ENCODE data around the gene TCEAL4. TPM values are rescaled to one million over a fixed set of nuclear protein-coding genes. Genes with fewer than 3 reads are reported as not detected.

Gene TCEAL4
- 20.9 and 25.4 TPM in 2 replicates for total RNA-seq

GRCh38 chrX:103585411-103586313, at the start of gene TCEAL4:
Gene TCEAL4, plus strand, starts transcription at chrX:103585515. Its CDS starts 1,161 bp downstream, at chrX:103586676.

DNA sequence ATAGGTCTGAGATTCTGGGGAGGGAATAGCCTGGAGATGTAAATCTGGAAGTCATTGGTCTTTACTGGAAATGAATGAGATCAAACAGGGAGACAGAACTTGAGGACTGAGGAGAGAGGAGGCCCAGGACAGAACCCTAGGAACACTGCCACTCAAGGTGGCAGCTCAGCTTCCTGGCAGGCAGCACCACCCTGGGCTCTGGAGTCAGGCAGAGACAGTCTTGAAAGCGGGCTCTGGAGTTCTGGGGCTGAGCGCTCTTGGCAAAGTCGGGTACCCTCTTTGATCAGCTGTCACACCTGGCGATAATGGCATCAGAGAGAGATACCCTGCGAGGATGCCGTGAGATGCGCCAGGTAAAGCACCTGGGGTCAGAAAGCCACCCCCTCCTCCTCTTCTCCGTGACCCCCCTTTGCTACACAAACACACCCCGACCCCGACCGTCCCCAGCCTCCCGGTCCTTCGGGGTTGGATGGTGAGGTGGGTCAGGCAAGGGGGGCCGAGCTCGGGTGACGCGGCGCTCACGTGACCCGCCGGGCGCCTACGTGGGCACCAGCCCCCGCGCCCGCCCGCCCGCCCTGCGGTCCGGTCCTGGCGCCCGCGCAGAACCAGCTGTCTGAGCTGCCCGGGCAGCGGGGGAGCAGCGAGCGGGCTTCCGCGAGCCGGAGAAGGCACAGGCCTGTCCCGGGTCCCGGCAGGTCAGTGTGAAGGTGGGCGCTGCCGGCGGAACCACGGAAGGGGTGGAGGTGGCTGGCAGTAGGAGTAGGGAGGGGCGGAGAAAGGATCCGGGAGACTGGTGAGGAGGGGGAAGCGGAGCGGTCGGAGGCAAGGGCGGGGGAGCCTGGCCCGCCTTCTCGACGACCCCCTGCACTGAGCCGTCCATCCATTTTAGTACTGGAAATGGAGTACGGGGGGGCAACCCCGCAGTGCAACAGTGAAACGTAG, 22.3 kb downstream of the TCEAL4 start, which contains the start of gene TCEAL3:
Gene TCEAL3 (plus strand): TSS at position 600 of the 942 bp plus-strand sequence. CDS start 1,102 bp downstream, outside the sequence.

GRCh38 chrX:103628386-103629317, 43.3 kb downstream of the TCEAL4 start, which contains the start of gene TCEAL1:
Gene TCEAL1, plus strand, starts transcription at chrX:103628975. Its CDS starts 942 bp downstream, at chrX:103629917.

Other genes starting within 250 kb of the TCEAL4 start
- gene TCEAL9, start 229.0 kb upstream of the TCEAL4 start, total RNA-seq = 60.3 and 67.8 TPM in 2 replicates
- gene BEX3, start 209.0 kb upstream of the TCEAL4 start, total RNA-seq = 120 and 159 TPM in 2 replicates
- 0.37 and 0.39 TPM in 2 replicates for gene RAB40A, start 66.0 kb upstream of the TCEAL4 start, total RNA-seq
- 4.0 and 5.5 TPM in 2 replicates for gene TCEAL3, start 22.4 kb downstream of the TCEAL4 start, total RNA-seq
- gene TCEAL1, start 43.5 kb downstream of the TCEAL4 start, total RNA-seq = 12.1 and 18.7 TPM in 2 replicates
- gene MORF4L2, start 101.2 kb downstream of the TCEAL4 start, total RNA-seq = 503 and 616 TPM in 2 replicates
- gene TMEM31, start 125.4 kb downstream of the TCEAL4 start, total RNA-seq = 0.73 TPM in 1 of 2 replicates, not detected in the other
- 1.1 and 1.2 TPM in 2 replicates for gene PLP1, start 191.3 kb downstream of the TCEAL4 start, total RNA-seq
- 0.20 and 0.37 TPM in 2 replicates for gene RAB9B, start 246.7 kb downstream of the TCEAL4 start, total RNA-seq

Measured in subcutaneous preadipocyte (primary cell).